ENCODE results near the gene SNX5.

The SNX5 gene

GRCh38 chr20:18011951-18012645 lies 43.5 kb upstream of the SNX5 start:
- no peak for TF ChIP-seq MYC (IDR thresholded peaks at IDR 0.05; ENCODE audit: low read depth, low read length)
- TF ChIP-seq POLR2A (IDR thresholded peaks at IDR 0.05; ENCODE audit: extremely low read depth, insufficient read length): no peak
- no peak for TF ChIP-seq MAX (IDR thresholded peaks at IDR 0.05; ENCODE audit: low read depth, low read length)
- no peak for TF ChIP-seq CTCF (IDR thresholded peaks at IDR 0.05; ENCODE audit: low read depth, low read length)
- no peak overlapping the region for H3K4me3 ChIP-seq (ENCODE audit: low read depth, low read length)
- no peak for DNase-seq (ENCODE audit: low read depth)

- no peak overlapping the region for H3K4me3 ChIP-seq (ENCODE audit: low read depth, low read length)
- DNase-seq (ENCODE audit: low read depth): no peak
- TF ChIP-seq POLR2A (IDR thresholded peaks at IDR 0.05; ENCODE audit: extremely low read depth, insufficient read length) (no peak), MYC (IDR thresholded peaks at IDR 0.05; ENCODE audit: low read depth, low read length) (no peak), CTCF (IDR thresholded peaks at IDR 0.05; ENCODE audit: low read depth, low read length) (no peak), MAX (IDR thresholded peaks at IDR 0.05; ENCODE audit: low read depth, low read length) (no peak)
Observed at GRCh38 chr20:18011482-18011881, 42.9 kb upstream of the SNX5 start.

GRCh38 chr20:18009116-18009515 lies 40.5 kb upstream of the SNX5 start:
- H3K4me3 ChIP-seq (ENCODE audit: low read depth, low read length): no peak overlapping the region
- TF ChIP-seq MYC (IDR thresholded peaks at IDR 0.05; ENCODE audit: low read depth, low read length) (no peak), POLR2A (IDR thresholded peaks at IDR 0.05; ENCODE audit: extremely low read depth, insufficient read length) (no peak), CTCF (IDR thresholded peaks at IDR 0.05; ENCODE audit: low read depth, low read length) (no peak), MAX (IDR thresholded peaks at IDR 0.05; ENCODE audit: low read depth, low read length) (no peak)
- no peak for DNase-seq (ENCODE audit: low read depth)

- H3K4me3 ChIP-seq (ENCODE audit: low read depth, low read length): no peak overlapping the region
- no peak for TF ChIP-seq MAX (IDR thresholded peaks at IDR 0.05; ENCODE audit: low read depth, low read length)
- TF ChIP-seq POLR2A (IDR thresholded peaks at IDR 0.05; ENCODE audit: extremely low read depth, insufficient read length): no peak
- TF ChIP-seq MYC (IDR thresholded peaks at IDR 0.05; ENCODE audit: low read depth, low read length): no peak
- no peak for TF ChIP-seq CTCF (IDR thresholded peaks at IDR 0.05; ENCODE audit: low read depth, low read length)
- DNase-seq (ENCODE audit: low read depth): no peak
Observed at GRCh38 chr20:18007534-18008292, 39.1 kb upstream of the SNX5 start.

GRCh38 chr20:18006684-18007083 lies 38.1 kb upstream of the SNX5 start:
- TF ChIP-seq CTCF (IDR thresholded peaks at IDR 0.05; ENCODE audit: low read depth, low read length) (no peak), MYC (IDR thresholded peaks at IDR 0.05; ENCODE audit: low read depth, low read length) (no peak), MAX (IDR thresholded peaks at IDR 0.05; ENCODE audit: low read depth, low read length) (no peak), POLR2A (IDR thresholded peaks at IDR 0.05; ENCODE audit: extremely low read depth, insufficient read length) (no peak)
- DNase-seq (ENCODE audit: low read depth): no peak

More at GRCh38 chr20:18006684-18007083, 38.1 kb upstream of the SNX5 start:
- H3K4me3 ChIP-seq (ENCODE audit: low read depth, low read length): no peak overlapping the region
